ENCODE data around the gene SRP68. TPM values are rescaled to one million over a fixed set of nuclear protein-coding genes. Genes with fewer than 3 reads are reported as not detected.

The SRP68 gene
- total and polyA plus RNA-seq, 2 of the 8 experiments (the other 6 are each of a cell fraction or from before 2014, with no cell fraction given), result 57.7 to 83.5 TPM

DNA sequence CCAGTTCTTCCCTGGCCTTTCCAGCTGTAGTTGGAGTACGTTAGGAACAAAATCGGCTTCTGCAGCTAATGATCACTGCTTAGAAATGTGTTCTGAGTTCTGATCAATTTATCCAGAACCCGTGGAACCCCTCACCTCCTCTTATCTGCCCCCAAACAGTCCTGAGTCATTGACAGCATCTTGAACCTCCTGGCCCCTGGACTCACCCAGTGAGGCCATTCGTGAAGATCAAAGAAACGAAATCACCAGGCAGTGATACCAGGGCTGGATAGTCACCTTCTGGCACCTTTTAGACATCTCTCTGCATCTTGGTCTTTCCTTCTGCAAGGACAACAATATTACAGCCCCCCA, 48.3 kb upstream of the SRP68 start:
- Histone ChIP-seq H4K91ac (replicated peaks; ENCODE audit: insufficient read length, low read length) (no peak overlapping the region), H3K4me2 (ENCODE audit: insufficient read depth in 1 of 2, low read depth in 2 of 2, low read length in 2 of 2) (peak overlapping the region; percentile 5 to 53; a peak in 3 of 4 replicates), H3K79me2 (ENCODE audit: control insufficient read depth in 1 of 2, insufficient read depth in 2 of 2, low read length in 2 of 2) (no peaks in the 10 kb centered on the region), H4K8ac (ENCODE audit: extremely low read depth, insufficient read depth, low read length) (no peak overlapping the region), H3K9me3 (ENCODE audit: insufficient read depth in 2 of 2, low read depth in 1 of 2, low read length in 1 of 2) (no peaks in the 10 kb centered on the region), H3K79me1 (ENCODE audit: low read depth, low read length) (no peaks in the 10 kb centered on the region), H2AK5ac (ENCODE audit: low read depth, low read length) (no peak overlapping the region), H4K20me1 (replicated peaks in 1 of 2; ENCODE audit: control insufficient read depth in 1 of 2, insufficient read depth in 2 of 2, low read length in 2 of 2) (no peaks in the 10 kb centered on the region), H3K27me3 (replicated peaks in 1 of 4; ENCODE audit: control insufficient read depth in 3 of 4, extremely low read depth in 1 of 4, insufficient read depth in 3 of 4, low read length in 3 of 4) (peaks cover 0 to 13% (median 7%) of the 10 kb centered on the region in 4 experiments; a peak in 4 of 7 replicates), H3K23me2 (ENCODE audit: low read depth, low read length) (peaks cover 2% of the 10 kb centered on the region; the same call in 1 of the 2 replicates), H2BK15ac (ENCODE audit: low read length) (0 out of 2 replicates have a peak overlapping the region, but pooled peaks have one; percentile 88), H3K23ac (ENCODE audit: insufficient read length) (no peak overlapping the region), H3K27ac (ENCODE audit: low read depth, low read length) (no peak overlapping the region), H3K18ac (ENCODE audit: extremely low read depth, low read length) (no peak overlapping the region), H3K4ac (replicated peaks; ENCODE audit: insufficient read length, low read depth, low read length) (no peak overlapping the region), H2AFZ (ENCODE audit: low read length) (no peak overlapping the region), H3K14ac (ENCODE audit: insufficient read length) (no peak overlapping the region), H2BK120ac (replicated peaks; ENCODE audit: low read depth, low read length) (no peak overlapping the region), H2BK5ac (ENCODE audit: low read depth, low read length) (peak overlapping the region; percentile 47; the same call in 1 of the 2 replicates), H2BK20ac (ENCODE audit: low read length) (peak overlapping the region; percentile 8; the same call in 1 of the 2 replicates), H3K9ac (replicated peaks in 1 of 4; ENCODE audit: extremely low read depth in 1 of 4, low read depth in 3 of 4, low read length in 3 of 4) (no peak overlapping the region; a peak in 2 of 7 replicates), H3K4me1 (replicated peaks in 1 of 4; ENCODE audit: control insufficient read depth in 3 of 4, insufficient read depth in 4 of 4, low read length in 3 of 4) (peaks cover 7 to 32% (median 19%) of the 10 kb centered on the region in 4 experiments), H2BK12ac (ENCODE audit: low read depth, low read length) (peak overlapping the region; percentile 79; the same call in 1 of the 2 replicates), H3K4me3 (ENCODE audit: extremely low read depth in 1 of 4, insufficient read depth in 2 of 4, low read depth in 3 of 4, low read length in 4 of 4) (peak overlapping the region in 3 of 4 experiments; percentile 5 to 48 (median 19); a peak in 2 of 8 replicates), H3K36me3 (ENCODE audit: control insufficient read depth in 2 of 4, insufficient read depth in 4 of 4, low read length in 3 of 4) (no peaks in the 10 kb centered on the region), H4K5ac (ENCODE audit: insufficient read length, low read depth, low read length) (no peak overlapping the region), H3K56ac (replicated peaks; ENCODE audit: insufficient read length, low read depth, low read length) (no peak overlapping the region)
- POLR2A ChIA-PET (ENCODE audit: partially characterized antibody), result interaction anchor here (0.8 to 5.4 kb wide), 5 partner anchors 14 to 329 kb away, joined by 3 to 70 read pairs (median 5); partner anchors contain the start of genes EXOC7 and FOXJ1
- no peak for DNase-seq (ENCODE audit: low read depth in 1 of 2, low spot score in 2 of 2)
- 73% methylated on average over 5 of the region's 5 CpGs; no CpG with 5 or more reads in 1 of the 2 experiments for WGBS, 2 experiments (ENCODE audit: extremely low coverage in 1 of 2, insufficient coverage in 1 of 2, insufficient read length in 1 of 2, insufficient replicate concordance in 2 of 2, low coverage in 1 of 2, low lambda C conversion rate in 2 of 2, missing lambda C conversion rate in 1 of 2)
- TF ChIP-seq POLR2A (IDR thresholded peaks at IDR 0.05; ENCODE audit: control extremely low read depth in 1 of 2, low read depth in 2 of 2, low read length in 2 of 2) (no peak), PHF8 (conservative IDR thresholded peaks at IDR 0.05; ENCODE audit: low read depth, low read length) (no peak), TEAD4 (IDR thresholded peaks at IDR 0.05; ENCODE audit: low read depth, low read length) (no peak)
- CTCF ChIA-PET (ENCODE audit: partially characterized antibody), result interaction anchor here (0.8 to 41.5 kb wide), 18 partner anchors 11 to 331 kb away, joined by 3 to 778 read pairs (median 6); partner anchors contain the start of genes FOXJ1, GALR2 and QRICH2
- FAIRE-seq, result no peak

Data from H1 (cell line).